Stimulated activated CD4-positive, alpha-beta T cell treated with anti-CD3 and anti-CD28 coated beads, Interleukin-4, amount 100 ng/mL, for 48 hours (primary cell): ENCODE measurements around the gene FNDC3B.

ENCODE experiments used
- DNase-seq, 2 donors: peaks; one replicate each; pipeline ENCODE4 v3.0.0-alpha.2; 2020; ENCODE audit warnings: low read depth in 2 of 2

FNDC3B gene

DNA sequence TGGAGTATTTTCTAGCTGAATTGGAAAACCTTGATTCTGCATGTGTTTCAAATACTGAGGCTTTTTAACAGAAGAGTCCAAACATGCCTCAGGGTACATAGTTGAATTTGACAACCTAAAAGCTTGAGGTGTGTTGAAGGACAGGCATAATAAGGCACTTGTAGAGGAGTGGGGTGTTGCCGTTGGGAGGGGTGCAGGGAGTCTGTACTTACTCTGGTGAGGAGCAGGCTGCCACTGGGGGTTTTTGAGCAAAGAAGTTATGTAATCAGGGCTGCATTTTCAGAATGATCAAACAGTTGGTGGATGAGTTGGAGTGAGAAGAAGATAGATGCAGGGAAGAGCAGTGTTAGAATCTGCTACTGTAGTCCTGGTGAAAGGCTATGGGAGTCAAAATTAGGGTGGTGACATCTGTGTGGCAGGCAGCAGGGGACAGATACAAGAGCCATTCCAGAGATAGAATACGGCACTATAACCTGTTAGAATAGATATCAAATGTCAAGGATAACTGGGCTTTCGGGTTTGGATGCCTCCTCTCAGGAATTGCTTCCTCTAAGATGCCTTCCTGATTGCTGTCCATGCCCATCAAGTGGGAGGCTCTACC, 247.3 kb downstream of the FNDC3B start:
- DNase-seq, result no peak

DNA sequence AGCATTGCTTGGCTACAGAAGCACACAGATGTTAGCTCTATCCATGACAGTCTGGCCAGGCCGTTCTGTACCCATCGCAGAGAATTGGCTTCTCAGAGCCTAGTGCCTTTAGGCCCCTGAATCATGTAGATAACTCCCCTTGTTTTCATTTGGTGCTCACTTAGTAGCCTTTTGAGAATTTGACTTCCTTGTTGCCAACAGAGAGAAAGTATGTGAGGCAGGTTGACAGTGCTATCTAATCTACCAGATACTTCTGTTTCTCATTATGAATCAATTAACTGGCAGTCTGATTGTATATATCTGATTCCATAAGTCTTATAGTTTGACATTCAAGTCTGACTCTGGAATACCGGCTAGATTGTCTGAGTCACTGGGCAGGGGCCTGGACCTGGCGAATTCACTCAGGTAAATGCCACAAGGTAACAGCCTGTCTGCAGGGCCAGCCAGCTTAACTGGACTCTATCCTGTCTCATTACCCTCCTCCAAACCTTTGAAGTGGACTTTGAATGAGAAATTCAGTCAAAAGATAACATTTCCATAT, 248.6 kb downstream of the FNDC3B start:
- DNase-seq, result no peak

- no peak for DNase-seq
These were observed 249.3 kb downstream of the FNDC3B start for GRCh38 chr3:172288651-172289050.

DNA sequence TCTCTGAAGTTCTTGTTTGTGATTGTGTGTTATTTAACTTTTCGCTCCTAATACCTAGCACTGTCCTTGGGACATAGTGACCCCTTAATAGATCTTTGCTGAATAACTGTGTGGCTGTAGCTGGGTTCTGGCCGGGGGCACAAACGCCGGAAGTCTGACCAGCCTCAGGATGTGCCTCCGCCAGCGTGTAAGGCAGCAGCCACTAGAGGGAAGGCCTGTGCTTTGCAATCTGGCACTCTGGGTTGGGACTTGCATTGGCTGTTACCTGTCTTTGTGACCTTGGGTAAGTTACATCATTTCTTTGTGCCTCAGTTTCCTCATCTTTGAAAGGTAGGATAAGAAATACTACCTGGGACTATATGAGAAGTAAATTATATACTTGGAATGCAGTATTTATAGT, 250.2 kb downstream of the FNDC3B start:
- DNase-seq, result no peak

GRCh38 chr3:172290457-172290856, 251.1 kb downstream of the FNDC3B start:
- no peak for DNase-seq

GRCh38 chr3:172291650-172292049, 252.3 kb downstream of the FNDC3B start:
- no peak for DNase-seq

- no peak for DNase-seq
These were observed 253.0 kb downstream of the FNDC3B start for GRCh38 chr3:172292422-172292821.

DNA sequence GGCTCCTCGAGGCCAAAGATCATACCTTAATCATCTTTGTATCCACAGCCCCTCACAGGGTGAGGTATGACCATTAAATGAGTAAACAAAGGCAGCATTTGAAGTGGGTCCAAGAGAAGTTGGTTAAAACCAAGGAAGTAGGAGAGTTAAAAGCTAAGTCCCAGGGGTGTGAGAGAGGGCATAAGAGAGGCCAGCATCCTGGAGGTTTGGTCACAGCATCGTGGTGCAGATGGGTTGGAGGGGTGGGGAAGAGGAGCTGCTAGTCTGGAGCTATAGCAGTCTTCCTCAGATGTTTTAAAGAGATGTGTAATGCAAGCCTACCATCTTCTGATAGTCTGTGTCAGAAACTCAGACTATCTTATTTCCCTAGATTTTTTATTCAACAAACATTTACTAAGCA, 253.7 kb downstream of the FNDC3B start:
- no peak for DNase-seq

DNA sequence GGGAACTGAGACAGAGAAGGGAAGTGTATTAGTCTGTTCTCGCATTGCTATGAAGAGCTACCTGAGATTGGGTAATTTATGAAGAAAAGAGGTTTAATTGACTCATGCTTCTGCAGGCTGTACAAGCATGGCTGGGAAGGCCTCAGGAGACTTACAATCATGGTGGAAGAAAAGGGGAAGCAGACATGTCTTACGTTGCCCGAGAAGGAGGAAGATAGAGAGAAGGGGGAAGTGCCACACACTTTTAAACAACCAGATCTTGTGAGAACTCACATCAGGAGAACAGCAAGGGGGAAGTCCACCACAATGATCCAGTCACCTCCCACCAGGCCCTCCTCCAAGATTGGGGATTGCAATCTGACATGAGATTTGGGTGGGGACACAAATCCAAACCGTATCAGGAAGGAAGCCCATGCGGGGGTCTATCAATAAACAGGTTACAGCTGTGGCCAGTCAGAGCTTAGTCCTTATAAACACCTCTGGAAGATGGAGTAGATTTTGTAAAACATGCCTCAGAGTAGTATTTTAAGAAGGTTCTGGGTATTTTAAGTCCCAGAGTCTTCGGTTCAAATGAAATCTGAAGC, 254.9 kb downstream of the FNDC3B start:
- DNase-seq, result no peak

DNA sequence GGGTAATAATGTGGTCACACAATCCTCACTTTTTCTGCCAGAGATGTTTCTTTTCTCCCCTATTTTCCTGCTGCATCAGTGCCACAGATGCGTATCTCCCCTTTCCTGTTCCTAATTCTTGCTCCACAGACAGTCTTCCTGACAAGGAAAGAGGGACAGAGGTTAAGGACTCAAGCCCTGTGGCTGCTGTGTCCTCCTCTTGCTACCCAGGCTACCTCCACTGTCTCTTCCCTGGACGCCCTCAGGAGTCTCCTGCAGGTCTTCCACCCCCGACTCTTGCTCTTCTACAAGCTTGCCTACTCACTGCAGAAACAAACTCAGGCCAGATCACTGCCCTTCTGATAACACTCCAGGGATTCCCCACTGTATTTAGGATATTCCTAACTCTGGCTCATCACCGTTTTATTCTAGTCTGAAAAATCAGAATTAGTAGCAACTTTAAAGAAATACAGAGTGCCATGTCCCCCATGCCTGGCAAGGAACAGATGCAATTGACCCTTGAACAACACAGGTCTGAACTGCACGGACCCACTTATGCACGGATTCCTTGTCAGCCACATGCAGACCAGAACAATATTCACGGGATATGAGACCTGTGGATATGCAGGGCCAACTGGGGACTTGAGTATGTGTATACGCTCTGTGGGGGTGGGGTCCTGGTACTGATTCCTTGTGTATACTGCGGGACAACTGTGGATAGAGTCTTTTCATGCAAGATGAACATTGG, 257.0 kb downstream of the FNDC3B start:
- no peak for DNase-seq

DNA sequence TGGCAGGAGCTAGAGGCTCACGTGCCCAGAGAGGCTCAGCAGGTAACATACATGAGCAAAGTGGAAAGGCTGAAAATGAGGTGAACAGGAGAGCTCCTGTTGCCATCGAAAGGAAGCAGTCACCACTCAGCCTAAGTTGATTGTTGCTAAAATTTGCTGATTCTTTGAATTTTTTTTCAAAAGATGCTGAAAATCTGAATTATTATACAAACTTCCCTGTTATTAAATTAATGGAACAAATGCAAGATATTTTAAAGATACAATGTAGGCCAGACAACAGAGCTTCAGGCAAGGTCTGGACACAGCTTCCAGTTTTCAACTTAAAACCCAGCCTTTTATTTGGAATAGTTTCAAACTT, 257.6 kb downstream of the FNDC3B start:
- DNase-seq, result no peak

- DNase-seq, result no peak
These were observed 258.9 kb downstream of the FNDC3B start for GRCh38 chr3:172298247-172298646.

DNA sequence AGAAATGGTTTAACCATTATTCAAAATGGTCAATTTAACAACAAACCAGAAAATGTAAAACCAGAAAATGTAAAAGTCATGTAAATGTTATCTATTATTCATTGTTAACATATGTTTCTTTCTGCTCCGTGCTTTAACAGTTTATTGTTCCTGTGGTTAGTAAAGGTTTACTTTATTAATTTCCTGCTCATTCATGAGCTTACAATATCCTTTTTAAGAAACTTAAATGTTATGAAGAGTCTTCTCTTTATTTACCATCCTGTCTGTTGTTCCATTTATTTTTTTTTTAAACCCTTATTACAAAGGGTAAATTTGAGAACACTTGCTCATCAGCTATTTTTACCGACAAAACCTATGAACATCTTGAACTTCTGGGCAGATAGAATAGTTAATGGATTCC, 260.8 kb downstream of the FNDC3B start:
- DNase-seq, result no peak

DNA sequence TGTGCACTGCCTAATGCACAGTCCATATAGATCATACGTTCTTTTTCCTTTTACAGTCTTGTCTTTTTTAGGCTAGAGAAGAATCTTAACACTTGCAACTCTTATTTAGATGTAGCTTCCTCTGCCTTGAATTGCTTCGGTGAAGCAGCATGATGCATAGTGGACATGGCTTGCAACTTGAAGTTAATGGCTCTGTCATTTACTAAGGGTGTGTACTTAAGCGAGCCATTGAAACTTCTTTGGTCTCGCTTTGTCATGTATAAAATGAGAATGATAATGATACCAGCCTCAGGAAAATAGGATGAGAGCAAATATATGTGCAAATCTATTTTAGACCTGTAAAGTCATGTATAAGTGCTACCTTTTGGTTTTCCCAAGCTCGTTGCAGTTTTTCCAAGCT, 261.5 kb downstream of the FNDC3B start:
- no peak for DNase-seq

DNA sequence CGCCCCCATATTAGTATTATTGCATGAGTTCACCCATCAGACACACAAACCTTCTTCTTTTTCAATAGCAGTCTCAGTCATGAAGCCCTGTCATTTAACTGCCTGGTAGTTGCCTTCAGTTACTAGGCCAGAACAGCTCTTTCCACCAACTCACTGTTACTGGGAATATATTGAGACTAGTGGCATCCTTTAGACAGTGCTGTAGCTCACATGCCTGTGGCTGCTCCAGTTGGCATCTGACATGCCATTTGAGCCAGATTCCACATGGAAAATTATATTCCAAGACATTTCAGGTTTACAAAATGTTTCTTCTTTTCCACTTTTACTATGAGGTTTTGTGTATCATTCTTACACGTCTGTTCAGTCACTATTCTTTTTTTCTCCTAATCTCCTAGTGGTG, 262.8 kb downstream of the FNDC3B start:
- DNase-seq, result no peak

- no peak for DNase-seq
These were observed 263.8 kb downstream of the FNDC3B start for GRCh38 chr3:172303181-172303580.

DNA sequence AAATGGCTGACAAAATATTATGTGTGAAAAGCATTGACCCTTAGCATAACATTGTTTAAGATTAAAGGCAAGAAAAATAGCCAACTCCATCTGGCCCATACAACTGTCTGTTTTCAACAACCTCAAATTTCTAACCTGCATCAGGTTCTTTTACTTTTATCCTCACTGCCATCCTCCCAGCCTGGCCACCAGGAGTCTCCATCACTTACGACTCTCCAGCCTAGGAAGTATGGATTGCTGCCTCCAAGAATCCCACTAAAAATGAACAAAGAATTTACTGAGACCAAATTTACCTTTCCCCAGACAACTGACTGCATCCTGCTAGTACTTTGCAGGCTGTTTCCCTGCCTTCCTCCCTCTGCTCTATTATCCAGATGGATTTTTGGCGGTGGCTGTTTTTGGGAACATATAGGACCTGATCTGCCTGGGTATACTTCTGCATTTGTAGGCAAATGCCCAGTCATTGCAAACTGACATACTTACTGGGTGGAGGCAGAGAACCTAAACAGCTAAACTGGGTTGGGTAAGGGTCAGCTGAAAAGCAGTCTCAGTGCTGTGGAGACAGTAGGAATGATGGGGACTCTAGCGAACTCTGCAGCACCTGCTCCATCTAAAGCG, 264.7 kb downstream of the FNDC3B start:
- DNase-seq, result no peak

GRCh38 chr3:172305552-172305951, 266.2 kb downstream of the FNDC3B start:
- DNase-seq, result no peak

DNA sequence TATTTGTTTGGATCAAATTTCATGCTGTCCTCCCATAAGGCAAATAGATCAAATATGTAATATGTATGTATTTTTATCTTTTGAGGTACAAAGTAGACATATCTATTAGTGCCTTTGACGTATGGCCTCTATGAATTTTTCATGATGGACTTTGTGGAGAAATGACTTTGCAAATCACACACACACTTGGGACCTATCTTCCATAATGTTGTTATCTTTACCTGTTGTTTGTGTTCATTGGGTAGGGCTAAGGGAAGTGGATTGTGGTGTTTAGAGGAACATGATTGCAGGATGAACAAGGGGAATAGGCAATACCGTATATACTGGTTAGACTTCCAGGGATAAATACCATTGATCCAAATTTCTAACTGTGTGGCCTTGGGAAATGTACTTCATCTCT, 266.6 kb downstream of the FNDC3B start:
- DNase-seq, result no peak

DNA sequence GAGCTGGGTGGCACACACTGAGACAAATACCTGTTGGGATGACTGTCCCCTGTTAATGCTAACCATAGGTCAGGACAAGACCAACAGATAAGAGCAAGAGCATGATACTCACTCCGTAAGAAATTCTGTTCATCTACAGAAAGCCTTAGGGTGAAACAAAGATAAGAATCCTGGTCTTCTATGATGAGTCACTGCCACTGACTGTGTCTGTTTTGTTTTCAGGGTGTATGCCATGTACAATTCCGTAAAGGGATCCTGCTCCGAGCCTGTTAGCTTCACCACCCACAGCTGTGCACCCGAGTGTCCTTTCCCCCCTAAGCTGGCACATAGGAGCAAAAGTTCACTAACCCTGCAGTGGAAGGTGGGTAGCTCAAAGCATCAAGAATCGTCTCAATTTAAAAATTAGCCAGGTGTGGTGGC, 267.8 kb downstream of the FNDC3B start:
- no peak for DNase-seq

GRCh38 chr3:172309059-172309458, 269.7 kb downstream of the FNDC3B start:
- no peak for DNase-seq

- DNase-seq, result no peak
These were observed 270.5 kb downstream of the FNDC3B start for GRCh38 chr3:172309741-172310427.
